ENCODE measurements around the gene EIF4E1B.

GRCh38 chr5:176590035-176590717, 40.3 kb upstream of the EIF4E1B start:
- TF ChIP-seq POLR2AphosphoS5 (IDR thresholded peaks at IDR 0.05; ENCODE audit: low read depth) (no peak), EZH2 (IDR thresholded peaks at IDR 0.05; ENCODE audit: low read depth, unreplicated experiment) (no peak), CTCF (conservative IDR thresholded peaks at IDR 0.05; ENCODE audit: low read depth in 2 of 2) (no peak), ZNF462 (CRISPR knock-in tag; IDR thresholded peaks at IDR 0.05) (no peak), ZNF331 (CRISPR knock-in tag; IDR thresholded peaks at IDR 0.05; ENCODE audit: low read depth) (no peak), CREB1 (CRISPR knock-in tag; IDR thresholded peaks at IDR 0.05; ENCODE audit: low read depth) (no peak), EZH2phosphoT487 (IDR thresholded peaks at IDR 0.05; ENCODE audit: unreplicated experiment) (no peak), REST (IDR thresholded peaks at IDR 0.05; ENCODE audit: unreplicated experiment) (no peak), ETS1 (IDR thresholded peaks at IDR 0.05) (no peak), JUNB (IDR thresholded peaks at IDR 0.05; ENCODE audit: unreplicated experiment) (no peak)
